SK-N-DZ (cell line): ENCODE data around the gene TPRX1.
"Not testable (repeated sequence)": the region's sequence is repeated elsewhere in the genome, so short reads cannot be mapped to it uniquely, and the experiment has no call there.

Experiments used
- DNase-seq: peaks from one replicate; pipeline ENCODE4 v3.0.0-alpha.2; 2015; ENCODE audit warnings: low spot score

Gene TPRX1

GRCh38 chr19:47768604-47769003 lies 35.7 kb downstream of the TPRX1 start:
- DNase-seq, result no peak

GRCh38 chr19:47767349-47767748 lies 37.0 kb downstream of the TPRX1 start:
- no peak for DNase-seq

- no peak for DNase-seq
Measured at GRCh38 chr19:47766670-47767069, 37.7 kb downstream of the TPRX1 start.

- DNase-seq, result no peak
Measured at GRCh38 chr19:47766359-47766620, 38.1 kb downstream of the TPRX1 start.

GRCh38 chr19:47765523-47766358 lies 38.6 kb downstream of the TPRX1 start:
- peak; percentile 48 for DNase-seq

GRCh38 chr19:47764705-47765104 lies 39.6 kb downstream of the TPRX1 start:
- not testable (repeated sequence) for DNase-seq

GRCh38 chr19:47762615-47763308 lies 41.6 kb downstream of the TPRX1 start:
- DNase-seq, result no peak

GRCh38 chr19:47762151-47762550 lies 42.2 kb downstream of the TPRX1 start:
- DNase-seq, result no peak

GRCh38 chr19:47761566-47761965 lies 42.8 kb downstream of the TPRX1 start:
- DNase-seq, result no peak

GRCh38 chr19:47760632-47760999 lies 43.7 kb downstream of the TPRX1 start:
- DNase-seq, result no peak

GRCh38 chr19:47758443-47758804 lies 45.9 kb downstream of the TPRX1 start:
- no peak for DNase-seq

- DNase-seq, result no peak
Measured at GRCh38 chr19:47757617-47758442, 46.5 kb downstream of the TPRX1 start.

- DNase-seq, result no peak
Measured at GRCh38 chr19:47756953-47757608, 47.3 kb downstream of the TPRX1 start.

- DNase-seq, result no peak
Measured at GRCh38 chr19:47756627-47756929, 47.8 kb downstream of the TPRX1 start.

GRCh38 chr19:47755762-47756626 lies 48.4 kb downstream of the TPRX1 start:
- no peak for DNase-seq

GRCh38 chr19:47755065-47755761 lies 49.1 kb downstream of the TPRX1 start:
- DNase-seq, result no peak

- no peak for DNase-seq
Measured at GRCh38 chr19:47754206-47755064, 49.9 kb downstream of the TPRX1 start.

GRCh38 chr19:47752440-47753211 lies 51.7 kb downstream of the TPRX1 start:
- no peak for DNase-seq
